Thyroid gland (tissue), 4 donors: ENCODE results near the gene TMEM59L. TPM values are rescaled to one million over a fixed set of nuclear protein-coding genes. Genes with fewer than 3 reads are reported as not detected.
A peak's percentile ranks its signal among the peaks of the same experiment; 100 is the strongest.

Experiments
- DNase-seq, 2 donors: peaks; one replicate each; pipeline ENCODE4 v3.0.0-alpha.2; 2019
- H3K27ac ChIP-seq, 3 donors: fragments of 200-600 bp; sonication (generic); 1 replicate in 2 of 3; 2 replicates in 1 of 3; pipeline ENCODE4 v1.5.1; 2016 to 2019; ENCODE audit warnings: mild to moderate bottlenecking in 1 of 3, moderate library complexity in 1 of 3
- H3K27me3 ChIP-seq: fragments of 200-600 bp; sonication (generic); one replicate; pipeline ENCODE4 v1.5.1; 2019
- H3K36me3 ChIP-seq, 2 donors: fragments of 200-600 bp; sonication (generic); one replicate each; pipeline ENCODE4 v1.5.1; 2016 to 2019
- H3K4me1 ChIP-seq, 2 donors: fragments of 200-600 bp; sonication (generic); one replicate each; pipeline ENCODE4 v1.5.1; 2017 to 2019
- H3K4me3 ChIP-seq, 3 donors: fragments of 200-600 bp; sonication (generic); replicated peaks in 1 of 3; 1 replicate in 2 of 3; 2 replicates in 1 of 3; pipeline ENCODE4 v1.5.1; 2016; ENCODE audit warnings: mild to moderate bottlenecking in 1 of 3
- H3K9me3 ChIP-seq: fragments of 200-600 bp; sonication (generic); one replicate; pipeline ENCODE4 v1.5.1; 2017
- CTCF ChIP-seq, 6 experiments: fragments of 200-600 bp in 3 of 6; fragments of 450-650 bp in 3 of 6; sonication (generic) in 3 of 6; IDR thresholded peaks; one replicate each; pipeline ENCODE4 v1.5.1; 2016 to 2019; ENCODE audit warnings: antibody characterized with exemption in 6 of 6, mild to moderate bottlenecking in 2 of 6, inconsistent platforms in 1 of 6, moderate library complexity in 1 of 6
- POLR2A ChIP-seq, 2 donors: fragments of 450-650 bp; IDR thresholded peaks; one replicate each; pipeline ENCODE4 v1.6.1; 2017; ENCODE audit warnings: antibody characterized with exemption in 2 of 2, mild to moderate bottlenecking in 2 of 2, moderate library complexity in 1 of 2
- WGBS, 2 donors: methylation state at CpG; one replicate each; pipeline ENCODE4 v1.1.5; 2017; 5-methylcytosine and 5-hydroxymethylcytosine counted together
- intact Hi-C: fragments of 100-400 bp; cut with DNase I; formaldehyde crosslinking; loops from one replicate; pipeline ENCODE4 v1.15.1; 2023
- total RNA-seq, 4 donors: library from RNA; depleted of rRNA; stranded (reverse); fragments of >200 nt; gene quantifications; one replicate each; pipeline ENCODE4 v1.2.3, GENCODE V29; 2016

TMEM59L gene
- total RNA-seq, 4 donors from 2014 or later: 1.3 to 3.1 (median 2.3) TPM

GRCh38 chr19:18654469-18654868 lies 41.8 kb downstream of the TMEM59L start:
- Histone ChIP-seq H3K4me1 (peaks cover 20 to 65% of the 10 kb centered on the region in 2 donors), H3K4me3 (no peak overlapping the region), H3K27me3 (no peaks in the 10 kb centered on the region), H3K27ac (no peak overlapping the region), H3K9me3 (no peaks in the 10 kb centered on the region), H3K36me3 (no peaks in the 10 kb centered on the region)
- TF ChIP-seq POLR2A (IDR thresholded peaks at IDR 0.05) (no peak), CTCF (IDR thresholded peaks at IDR 0.05) (no peak)
- intact Hi-C loops: no loop called here
- DNase-seq: no peak
- 97% methylated on average over 7 of the region's 7 CpGs for WGBS, 2 donors

DNA sequence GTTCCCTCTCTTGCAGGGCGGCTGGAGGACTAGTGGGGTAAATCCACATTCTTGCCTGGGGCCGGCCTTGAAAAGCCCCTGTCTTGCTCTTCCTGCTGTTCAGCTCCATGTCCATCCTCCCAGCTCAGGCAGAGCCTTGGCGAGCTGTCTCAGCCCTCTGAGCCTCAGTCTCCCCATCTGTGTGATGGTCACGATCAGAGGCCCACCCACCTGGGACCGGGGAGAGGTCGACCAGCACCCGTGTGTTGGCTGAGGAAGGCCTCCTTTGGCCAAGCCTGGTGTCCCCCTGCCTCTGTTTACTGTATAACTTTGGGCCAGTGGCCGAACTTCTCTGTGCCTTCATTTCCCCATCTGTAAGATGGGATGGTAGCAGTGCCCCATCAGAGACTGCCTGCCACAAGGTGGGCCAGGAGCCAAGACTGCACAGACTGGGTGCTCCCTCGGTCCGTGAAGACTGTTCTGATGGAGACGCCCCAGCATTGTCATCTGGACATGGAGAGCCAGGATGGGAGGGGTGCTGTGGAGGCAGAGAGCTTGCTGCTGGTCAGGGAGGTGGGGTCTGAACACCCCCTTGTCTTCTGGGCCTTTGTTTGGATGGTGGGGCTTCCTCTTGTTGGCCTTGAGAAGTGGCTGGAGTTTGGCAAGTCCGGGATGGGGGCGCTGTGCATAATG lies 42.6 kb downstream of the TMEM59L start:
- Histone ChIP-seq H3K27ac (no peak overlapping the region), H3K27me3 (no peaks in the 10 kb centered on the region), H3K9me3 (no peaks in the 10 kb centered on the region), H3K4me1 (peaks cover 11 to 65% of the 10 kb centered on the region in 2 donors), H3K4me3 (no peak overlapping the region), H3K36me3 (no peaks in the 10 kb centered on the region)
- WGBS, 2 donors: 92 to 94% methylated on average over 6 to 7 of the region's 13 CpGs
- DNase-seq: no peak
- TF ChIP-seq POLR2A (IDR thresholded peaks at IDR 0.05) (no peak), CTCF (IDR thresholded peaks at IDR 0.05) (no peak)
- intact Hi-C loops: no loop called here

GRCh38 chr19:18656337-18657086 lies 43.8 kb downstream of the TMEM59L start:
- H3K27me3 ChIP-seq: no peaks in the 10 kb centered on the region
- H3K36me3 ChIP-seq: no peaks in the 10 kb centered on the region
- TF ChIP-seq POLR2A (IDR thresholded peaks at IDR 0.05) (no peak), CTCF (IDR thresholded peaks at IDR 0.05) (no peak)
- peak overlapping the region in 1 of 3 donors; percentile 77 for H3K27ac ChIP-seq
- intact Hi-C loops: no loop called here
- WGBS, 2 donors: 87 to 90% methylated on average over 12 to 15 of the region's 19 CpGs
- H3K4me3 ChIP-seq: no peak overlapping the region
- H3K9me3 ChIP-seq: no peaks in the 10 kb centered on the region
- peaks cover 0 to 65% of the 10 kb centered on the region in 2 donors for H3K4me1 ChIP-seq
- no peak for DNase-seq

DNA sequence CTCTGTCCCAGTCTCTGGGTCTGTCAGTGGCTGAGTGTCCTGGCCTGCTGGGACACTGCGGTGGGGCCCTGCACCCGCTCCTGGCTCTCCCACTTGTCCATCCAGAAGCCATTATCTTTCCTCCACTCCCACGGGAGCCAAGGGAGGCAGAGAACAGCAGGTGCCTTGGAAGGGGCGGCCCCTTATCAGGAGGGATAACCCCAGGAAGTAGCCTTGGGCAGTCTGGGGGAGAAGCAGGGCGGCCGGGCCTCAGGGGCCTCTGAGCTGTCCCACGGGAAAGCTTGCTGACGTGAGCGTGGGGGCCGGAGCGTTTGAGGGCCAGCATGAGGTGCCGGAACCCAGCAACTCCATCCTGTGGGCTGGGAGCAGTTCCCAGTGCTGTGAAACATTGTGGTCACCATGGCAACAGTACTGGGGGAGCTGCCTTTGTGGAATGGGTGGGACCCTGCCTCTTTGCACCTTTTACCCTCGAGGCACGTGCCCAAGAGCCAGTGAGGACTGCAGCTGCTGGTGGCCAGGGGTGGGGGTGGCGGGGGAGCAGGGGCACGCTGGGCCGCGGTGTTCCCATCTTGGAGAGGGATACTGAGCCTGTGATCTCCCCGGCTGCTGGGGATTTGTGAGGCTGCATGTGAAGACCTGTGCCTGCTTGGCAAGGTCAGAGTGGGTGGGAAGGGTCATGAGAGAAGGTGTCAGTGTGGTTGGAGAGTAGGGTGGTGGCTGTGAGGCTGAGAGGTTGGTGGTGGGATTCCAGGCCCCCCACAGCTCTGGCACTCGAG lies 45.1 kb downstream of the TMEM59L start:
- DNase-seq: no peak
- Histone ChIP-seq H3K27me3 (no peaks in the 10 kb centered on the region), H3K9me3 (no peaks in the 10 kb centered on the region), H3K4me1 (peaks cover 0 to 54% of the 10 kb centered on the region in 2 donors), H3K4me3 (no peak overlapping the region), H3K27ac (peak overlapping the region; percentile 61 to 77 (median 65)), H3K36me3 (no peaks in the 10 kb centered on the region)
- WGBS, 2 donors: 62 to 73% methylated on average over 18 of the region's 20 CpGs
- intact Hi-C loops: no loop called here
- no peak for TF ChIP-seq POLR2A (IDR thresholded peaks at IDR 0.05)
- TF ChIP-seq CTCF (IDR thresholded peaks at IDR 0.05): no peak
